ENCODE results near the gene FIGNL1.
"Not testable (repeated sequence)": the region's sequence is repeated elsewhere in the genome, so short reads cannot be mapped to it uniquely, and the experiment has no call there.

Gene FIGNL1

DNA sequence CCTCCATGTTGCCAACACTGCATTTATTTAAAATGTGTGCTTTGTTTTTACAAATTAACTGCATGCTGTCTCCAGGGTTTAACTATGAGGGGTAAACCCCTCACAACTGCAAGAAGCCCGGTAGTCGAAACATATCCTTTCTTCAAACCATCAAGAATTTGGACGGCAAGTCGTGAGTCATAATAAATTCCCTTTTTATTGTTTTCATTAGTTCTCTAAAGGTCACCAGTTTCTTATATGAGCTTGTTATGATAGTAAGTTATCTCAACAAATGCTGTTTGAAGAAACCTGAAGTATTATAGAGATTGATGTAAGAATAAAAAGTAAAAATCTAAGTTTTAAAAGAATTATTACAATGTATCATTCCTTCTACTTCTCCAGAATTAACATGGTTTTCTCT, 12.2 kb upstream of the FIGNL1 start:
- no peak for DNase-seq (ENCODE audit: extremely low read depth, low read depth)
- TF ChIP-seq, protein P1, sequence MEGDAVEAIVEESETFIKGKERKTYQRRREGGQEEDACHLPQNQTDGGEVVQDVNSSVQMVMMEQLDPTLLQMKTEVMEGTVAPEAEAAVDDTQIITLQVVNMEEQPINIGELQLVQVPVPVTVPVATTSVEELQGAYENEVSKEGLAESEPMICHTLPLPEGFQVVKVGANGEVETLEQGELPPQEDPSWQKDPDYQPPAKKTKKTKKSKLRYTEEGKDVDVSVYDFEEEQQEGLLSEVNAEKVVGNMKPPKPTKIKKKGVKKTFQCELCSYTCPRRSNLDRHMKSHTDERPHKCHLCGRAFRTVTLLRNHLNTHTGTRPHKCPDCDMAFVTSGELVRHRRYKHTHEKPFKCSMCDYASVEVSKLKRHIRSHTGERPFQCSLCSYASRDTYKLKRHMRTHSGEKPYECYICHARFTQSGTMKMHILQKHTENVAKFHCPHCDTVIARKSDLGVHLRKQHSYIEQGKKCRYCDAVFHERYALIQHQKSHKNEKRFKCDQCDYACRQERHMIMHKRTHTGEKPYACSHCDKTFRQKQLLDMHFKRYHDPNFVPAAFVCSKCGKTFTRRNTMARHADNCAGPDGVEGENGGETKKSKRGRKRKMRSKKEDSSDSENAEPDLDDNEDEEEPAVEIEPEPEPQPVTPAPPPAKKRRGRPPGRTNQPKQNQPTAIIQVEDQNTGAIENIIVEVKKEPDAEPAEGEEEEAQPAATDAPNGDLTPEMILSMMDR (IDR thresholded peaks at IDR 0.05; ENCODE audit: low read depth, low read length), result no peak

- TF ChIP-seq, protein P1 (IDR thresholded peaks at IDR 0.05; ENCODE audit: low read depth, low read length), result no peak
- DNase-seq (ENCODE audit: extremely low read depth, low read depth), result no peak
Observed at GRCh38 chr7:50461695-50462094, 11.5 kb upstream of the FIGNL1 start.

GRCh38 chr7:50459183-50459582, 9.0 kb upstream of the FIGNL1 start:
- DNase-seq (ENCODE audit: extremely low read depth, low read depth), result not testable (repeated sequence)

GRCh38 chr7:50458651-50459050, 8.5 kb upstream of the FIGNL1 start:
- not testable (repeated sequence) for DNase-seq (ENCODE audit: extremely low read depth, low read depth)

- TF ChIP-seq, protein P1 (IDR thresholded peaks at IDR 0.05; ENCODE audit: low read depth, low read length), result no peak
- DNase-seq (ENCODE audit: extremely low read depth, low read depth), result no peak
Observed at GRCh38 chr7:50456371-50457123, 6.4 kb upstream of the FIGNL1 start.

GRCh38 chr7:50455658-50456057, 5.5 kb upstream of the FIGNL1 start:
- DNase-seq (ENCODE audit: extremely low read depth, low read depth), result no peak
- TF ChIP-seq, protein P1 (IDR thresholded peaks at IDR 0.05; ENCODE audit: low read depth, low read length), result no peak

GRCh38 chr7:50454968-50455367, 4.8 kb upstream of the FIGNL1 start:
- TF ChIP-seq, protein P1 (IDR thresholded peaks at IDR 0.05; ENCODE audit: low read depth, low read length), result no peak
- DNase-seq (ENCODE audit: extremely low read depth, low read depth), result no peak

DNA sequence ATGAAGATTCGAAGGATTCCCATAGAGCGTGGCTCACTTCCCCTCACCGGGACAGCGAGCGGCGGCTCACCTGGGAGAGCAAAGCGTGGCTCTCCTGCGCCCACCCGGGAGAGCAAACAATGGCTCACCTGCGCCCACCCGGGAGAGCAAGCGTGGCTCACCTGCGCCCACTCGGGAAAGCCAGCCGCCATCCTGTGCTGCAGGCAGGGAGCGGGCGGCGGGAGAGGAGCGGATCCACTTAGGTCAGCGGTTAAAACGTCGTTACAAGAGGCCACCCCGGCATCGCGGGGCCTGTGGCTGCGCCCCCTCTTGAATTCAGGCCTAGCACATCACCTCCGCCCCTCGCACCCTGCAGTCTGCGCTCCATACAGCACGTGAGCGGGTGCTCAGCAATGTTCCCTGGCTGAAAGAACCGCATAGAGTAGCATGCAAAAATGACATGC, 461 bp upstream of the FIGNL1 start:
- no peak for DNase-seq (ENCODE audit: extremely low read depth, low read depth)
- TF ChIP-seq, protein P1 (IDR thresholded peaks at IDR 0.05; ENCODE audit: low read depth, low read length), result no peak

Measured in AG09319 (cell line).